Right lobe of liver (tissue), 4 donors: ENCODE data around the gene CDH12.
"Not testable (repeated sequence)": the region's sequence is repeated elsewhere in the genome, so short reads cannot be mapped to it uniquely, and the experiment has no call there.

Experiments used
- CTCF ChIP-seq, 4 donors: fragments of 200-600 bp in 3 of 4; fragments of 450-650 bp in 1 of 4; IDR thresholded peaks; one replicate each; pipeline versions ENCODE4 v1.5.1 to v1.8.0; 2016 to 2022; ENCODE audit warnings: antibody characterized with exemption in 4 of 4, mild to moderate bottlenecking in 2 of 4
- POLR2A ChIP-seq: fragments of 450-650 bp; IDR thresholded peaks from one replicate; pipeline ENCODE4 v1.6.1; 2017; ENCODE audit warnings: antibody characterized with exemption, mild to moderate bottlenecking
- donor health status: DM: no; HTN: no; CAD: no.
- donor health status: DM: no; HTN: no; CAD: no.
- donor health status: DM: no; HTN: yes; CAD: no.

DNA sequence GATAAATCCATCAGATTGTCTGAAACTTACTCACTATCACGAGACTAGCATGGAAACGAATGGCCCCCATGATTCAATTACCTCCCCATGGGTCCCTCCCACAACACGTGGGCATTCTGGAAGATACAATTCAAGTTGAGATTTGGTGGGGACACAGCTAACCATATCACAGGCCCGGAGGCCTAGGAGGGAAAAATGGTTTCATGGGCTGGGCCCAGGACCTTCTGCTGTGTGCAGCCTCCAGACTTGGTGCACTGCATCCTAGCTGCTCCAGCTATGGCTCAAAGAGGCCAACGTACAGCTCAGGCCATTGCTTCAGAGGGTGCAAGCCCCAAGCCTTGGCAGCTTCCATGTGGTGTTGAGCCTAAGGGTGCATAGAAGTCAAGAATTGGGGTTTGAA lies 245.6 kb downstream of the CDH12 start:
- not testable (repeated sequence) for TF ChIP-seq POLR2A; CTCF (IDR thresholded peaks at IDR 0.05)
